Measurements from ENCODE around the gene TBC1D8. TPM values are rescaled to one million over a fixed set of nuclear protein-coding genes. Genes with fewer than 3 reads are reported as not detected.

Gene TBC1D8
- total RNA-seq, 4 donors from 2014 or later = 16.7 to 44.0 (median 19.7) TPM

DNA sequence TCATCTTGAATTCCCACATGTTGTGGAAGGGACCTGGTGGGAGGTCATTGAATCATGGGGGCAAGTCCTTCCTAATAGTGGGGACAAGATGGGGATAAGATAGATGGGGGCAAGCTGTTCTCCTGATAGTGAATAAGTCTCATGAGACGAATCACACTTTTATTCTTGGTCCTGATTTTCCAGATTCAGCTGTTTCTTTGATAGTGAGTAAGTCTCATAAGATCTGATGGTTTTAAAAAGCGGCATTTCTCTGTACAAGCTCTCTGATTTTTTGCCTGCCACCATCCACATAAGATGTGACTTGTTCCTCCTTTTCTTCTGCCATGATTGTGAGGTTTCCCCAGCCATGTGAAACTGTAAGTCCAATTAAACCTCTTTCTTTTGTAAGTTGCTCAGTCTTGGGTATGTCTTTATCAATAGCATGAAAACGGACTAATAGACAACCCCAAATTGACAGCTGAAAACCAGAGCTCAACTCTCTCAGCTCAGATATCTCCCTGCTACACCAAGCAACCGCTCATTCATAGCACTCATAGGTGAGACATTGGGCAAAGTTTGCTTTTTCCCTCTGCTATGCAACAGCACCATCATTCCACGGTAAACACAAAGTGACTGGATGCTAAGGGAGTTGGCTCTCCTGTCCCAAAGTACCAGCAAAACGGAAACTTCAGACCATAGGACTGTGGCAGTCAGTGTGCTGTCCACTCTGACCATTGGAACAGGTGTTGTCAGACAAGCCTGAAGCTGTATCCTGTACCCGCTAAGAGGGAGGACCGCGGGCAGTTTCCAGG lies 44.9 kb upstream of the TBC1D8 start:
- intact Hi-C loops (cut with DNase I; ENCODE audit: low total_unique reads) = no loop called here
- TF ChIP-seq CTCF (IDR thresholded peaks at IDR 0.05) (no peak), POLR2A (IDR thresholded peaks at IDR 0.05) (no peak)

DNA sequence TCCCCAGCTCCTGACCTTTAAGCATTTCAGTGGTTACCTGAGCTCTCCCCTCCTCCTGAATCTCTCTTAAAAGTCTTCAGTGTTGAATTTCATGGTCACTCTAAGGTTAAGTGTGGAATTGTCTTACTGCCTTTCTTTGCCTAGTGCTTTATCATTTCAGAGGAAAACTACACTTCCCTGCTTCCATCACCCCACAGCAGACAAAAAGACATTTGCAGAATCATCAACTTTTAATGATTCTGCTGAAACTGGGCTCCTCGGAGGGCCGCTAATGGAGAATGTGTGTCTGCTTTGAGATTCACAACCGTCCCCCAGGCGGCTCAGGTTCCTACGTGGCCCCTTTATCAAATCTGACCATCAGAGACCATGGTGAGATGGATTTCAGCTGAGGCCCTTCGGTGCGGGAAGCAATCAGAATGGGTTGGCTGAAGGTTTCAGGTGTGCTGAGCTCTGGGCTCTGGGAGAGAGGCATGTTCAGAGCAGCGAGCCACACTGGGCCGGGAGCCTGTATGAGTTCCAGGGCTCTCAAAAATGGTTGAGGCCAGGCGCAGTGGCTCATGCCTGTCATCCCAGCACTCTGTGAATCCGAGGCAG lies 41.9 kb upstream of the TBC1D8 start:
- Histone ChIP-seq H3K36me3 (no peaks in the 10 kb centered on the region), H3K27me3 (no peaks in the 10 kb centered on the region), H3K4me1 (no peaks in the 10 kb centered on the region), H3K4me3 (no peak overlapping the region), H3K9me3 (no peaks in the 10 kb centered on the region), H3K27ac (no peak overlapping the region)
- no peak for TF ChIP-seq CTCF (IDR thresholded peaks at IDR 0.05)
- TF ChIP-seq POLR2A (IDR thresholded peaks at IDR 0.05) = no peak
- intact Hi-C loops (cut with DNase I; ENCODE audit: low total_unique reads) = no loop called here
- DNase-seq = no peak

More for the DNA sequence above, 44.9 kb upstream of the TBC1D8 start:
- DNase-seq = no peak
- H3K36me3 ChIP-seq = no peaks in the 10 kb centered on the region
- no peaks in the 10 kb centered on the region for H3K4me1 ChIP-seq
- H3K27ac ChIP-seq = no peak overlapping the region
- no peak overlapping the region for H3K4me3 ChIP-seq
- no peaks in the 10 kb centered on the region for H3K27me3 ChIP-seq
- H3K9me3 ChIP-seq = no peaks in the 10 kb centered on the region

DNA sequence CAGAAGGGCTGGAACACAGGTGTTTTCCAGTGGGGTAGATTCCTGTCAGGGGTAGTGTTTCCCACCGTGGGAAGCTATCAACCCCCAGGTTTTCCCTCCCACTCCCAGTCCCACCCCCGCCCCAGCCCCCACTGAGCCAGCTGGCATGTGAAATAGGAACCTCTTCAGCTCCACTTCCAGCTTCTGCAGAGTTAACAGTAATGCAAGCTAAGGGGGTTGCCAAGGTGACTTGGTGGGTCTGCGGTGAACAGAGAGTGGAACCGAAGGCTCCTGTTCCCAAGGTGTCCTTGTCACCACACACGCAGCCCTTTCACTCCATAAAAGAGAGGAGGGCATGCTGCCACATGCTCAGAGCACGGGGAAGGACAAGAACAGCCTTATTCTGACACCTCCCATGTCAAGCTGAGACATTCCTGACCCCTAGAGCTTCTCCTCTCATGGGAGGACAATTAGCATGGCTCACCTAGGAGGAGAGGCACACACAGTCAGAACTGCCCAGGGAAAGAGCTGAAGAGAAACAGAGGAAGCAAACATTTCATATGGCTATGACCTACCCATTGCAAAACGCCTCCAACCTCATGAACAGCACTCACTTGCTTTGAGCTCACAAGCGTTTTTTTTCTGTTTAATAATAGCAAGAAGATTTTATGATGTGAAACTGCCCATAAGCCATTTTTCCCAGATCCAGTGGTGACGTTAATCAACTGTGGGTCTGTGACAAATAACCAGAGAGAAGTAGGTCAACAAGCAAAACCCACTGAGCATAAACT lies 39.8 kb upstream of the TBC1D8 start:
- TF ChIP-seq POLR2A (IDR thresholded peaks at IDR 0.05) (no peak), CTCF (IDR thresholded peaks at IDR 0.05) (no peak)
- no peaks in the 10 kb centered on the region for H3K27me3 ChIP-seq
- H3K4me3 ChIP-seq = no peak overlapping the region
- H3K36me3 ChIP-seq = no peaks in the 10 kb centered on the region
- H3K4me1 ChIP-seq = no peaks in the 10 kb centered on the region
- no peak for DNase-seq
- intact Hi-C loops (cut with DNase I; ENCODE audit: low total_unique reads) = no loop called here
- H3K27ac ChIP-seq = no peak overlapping the region
- no peaks in the 10 kb centered on the region for H3K9me3 ChIP-seq

DNA sequence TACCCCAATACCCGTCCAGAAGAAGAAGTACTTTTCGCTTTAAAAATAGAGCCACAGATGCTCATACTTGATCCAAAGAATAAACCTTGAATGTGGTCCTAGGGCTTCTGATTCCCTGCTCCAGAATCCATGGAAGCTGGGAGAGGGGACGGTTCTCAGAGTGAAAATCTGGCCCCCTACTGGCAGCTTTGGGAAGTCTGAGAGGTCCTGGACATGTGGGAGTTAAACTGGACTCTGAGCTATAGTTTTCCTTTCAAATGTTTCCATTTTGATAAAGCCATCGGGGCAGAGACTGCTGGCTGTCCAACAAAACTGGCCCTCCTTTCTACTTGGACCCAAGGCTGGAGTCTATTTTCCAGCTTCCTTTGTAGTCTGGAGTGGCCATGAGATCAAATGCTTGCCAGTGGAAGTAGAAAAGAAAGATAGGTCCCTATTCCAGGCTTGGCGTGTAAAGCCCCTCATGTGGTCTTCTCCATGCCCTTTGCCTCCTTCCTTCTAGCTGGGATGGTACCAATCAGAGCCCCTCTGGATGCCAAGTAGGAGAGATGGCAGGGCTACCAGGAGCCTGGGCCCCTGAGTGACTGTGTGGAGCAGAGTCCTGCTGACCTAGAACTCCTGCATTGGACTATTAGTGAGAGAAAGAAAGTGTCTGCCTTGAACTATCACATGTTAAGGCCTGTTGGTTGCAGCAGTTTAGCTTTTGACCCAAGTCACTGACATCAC lies 37.7 kb upstream of the TBC1D8 start:
- no peak overlapping the region for H3K27ac ChIP-seq
- TF ChIP-seq POLR2A (IDR thresholded peaks at IDR 0.05) (no peak), CTCF (IDR thresholded peaks at IDR 0.05) (no peak)
- no peaks in the 10 kb centered on the region for H3K36me3 ChIP-seq
- no peaks in the 10 kb centered on the region for H3K27me3 ChIP-seq
- intact Hi-C loops (cut with DNase I; ENCODE audit: low total_unique reads) = no loop called here
- no peaks in the 10 kb centered on the region for H3K9me3 ChIP-seq
- DNase-seq = no peak
- H3K4me3 ChIP-seq = no peak overlapping the region
- H3K4me1 ChIP-seq = no peaks in the 10 kb centered on the region
